ENCODE data around the gene GLRX3. TPM values are rescaled to one million over a fixed set of nuclear protein-coding genes. Genes with fewer than 3 reads are reported as not detected.

The GLRX3 gene
- total RNA-seq, 1 experiment from 2014 or later: 142 TPM

- H3K4me1 Mint-ChIP-seq: no peaks in the 10 kb centered on the region
- no peaks in the 10 kb centered on the region for H3K27me3 Mint-ChIP-seq (ENCODE audit: low read depth)
- H3K36me3 Mint-ChIP-seq: peaks cover 5% of the 10 kb centered on the region; the same call in 1 of the 2 replicates
- POLR2A ChIA-PET: no interaction called here
- H3K4me3 Mint-ChIP-seq: no peak overlapping the region
- DNase-seq (ENCODE audit: low spot score) (no peak), ATAC-seq (no peak)
- H3K27ac Mint-ChIP-seq: no peak overlapping the region
- peaks cover 24% of the 10 kb centered on the region for H3K9me3 Mint-ChIP-seq
- CTCF ChIA-PET: no interaction called here
- TF ChIP-seq PREB (CRISPR knock-in tag; IDR thresholded peaks at IDR 0.05; ENCODE audit: borderline replicate concordance) (no peak), TP53 (CRISPR knock-in tag; IDR thresholded peaks at IDR 0.05) (no peak), IRF1 (CRISPR knock-in tag; IDR thresholded peaks at IDR 0.05) (no peak), JAZF1 (CRISPR knock-in tag; IDR thresholded peaks at IDR 0.05) (no peak), USF2 (CRISPR knock-in tag; IDR thresholded peaks at IDR 0.05) (no peak), MAX (CRISPR knock-in tag; IDR thresholded peaks at IDR 0.05) (no peak), MLX (CRISPR knock-in tag; IDR thresholded peaks at IDR 0.05) (no peak), NR1H2 (CRISPR knock-in tag; IDR thresholded peaks at IDR 0.05) (no peak), E2F5 (CRISPR knock-in tag; IDR thresholded peaks at IDR 0.05) (no peak), OVOL2 (CRISPR knock-in tag; IDR thresholded peaks at IDR 0.05; ENCODE audit: borderline replicate concordance) (no peak)
Observed at GRCh38 chr10:130198651-130199050, 62.5 kb downstream of the GLRX3 start.

- Mint-ChIP-seq H3K4me1 (no peaks in the 10 kb centered on the region), H3K36me3 (peaks cover 17% of the 10 kb centered on the region), H3K9me3 (peaks cover 36% of the 10 kb centered on the region), H3K4me3 (no peak overlapping the region), H3K27ac (no peak overlapping the region), H3K27me3 (ENCODE audit: low read depth) (no peaks in the 10 kb centered on the region; the same call in 1 of the 2 replicates)
- ATAC-seq (no peak), DNase-seq (ENCODE audit: low spot score) (no peak)
- CTCF ChIA-PET: no interaction called here
- POLR2A ChIA-PET: no interaction called here
- TF ChIP-seq JUN (CRISPR knock-in tag; IDR thresholded peaks at IDR 0.05) (no peak), PRDM15 (CRISPR knock-in tag; IDR thresholded peaks at IDR 0.05) (no peak), CREM (CRISPR knock-in tag; IDR thresholded peaks at IDR 0.05) (no peak), NFE2L1 (CRISPR knock-in tag; IDR thresholded peaks at IDR 0.05) (no peak), ZNF219 (CRISPR knock-in tag; IDR thresholded peaks at IDR 0.05; ENCODE audit: borderline replicate concordance) (no peak), FOXJ3 (CRISPR knock-in tag; IDR thresholded peaks at IDR 0.05; ENCODE audit: borderline replicate concordance) (no peak), E2F4 (CRISPR knock-in tag; IDR thresholded peaks at IDR 0.05; ENCODE audit: borderline replicate concordance, low read depth) (no peak), HMGXB4 (CRISPR knock-in tag; IDR thresholded peaks at IDR 0.05) (no peak), NR2C2 (CRISPR knock-in tag; IDR thresholded peaks at IDR 0.05) (no peak), SMAD3 (CRISPR knock-in tag; IDR thresholded peaks at IDR 0.05; ENCODE audit: borderline replicate concordance) (no peak), FOXP1 (CRISPR knock-in tag; IDR thresholded peaks at IDR 0.05; ENCODE audit: borderline replicate concordance) (no peak)
Observed at GRCh38 chr10:130200179-130201042, 64.2 kb downstream of the GLRX3 start.
